Thyroid gland (tissue), 4 donors: Measurements from ENCODE around the gene DIPK2A.

Experiments used
- POLR2A ChIP-seq, 2 donors: fragments of 450-650 bp; IDR thresholded peaks; one replicate each; pipeline ENCODE4 v1.6.1; 2017; ENCODE audit warnings: antibody characterized with exemption in 2 of 2, mild to moderate bottlenecking in 2 of 2, moderate library complexity in 1 of 2
- TF ChIP-seq, protein P1 (sequence below), 6 experiments: fragments of 200-600 bp in 3 of 6; fragments of 450-650 bp in 3 of 6; sonication (generic) in 3 of 6; IDR thresholded peaks; one replicate each; pipeline ENCODE4 v1.5.1; 2016 to 2019; ENCODE audit warnings: antibody characterized with exemption in 6 of 6, mild to moderate bottlenecking in 2 of 6, inconsistent platforms in 1 of 6, moderate library complexity in 1 of 6

DNA sequence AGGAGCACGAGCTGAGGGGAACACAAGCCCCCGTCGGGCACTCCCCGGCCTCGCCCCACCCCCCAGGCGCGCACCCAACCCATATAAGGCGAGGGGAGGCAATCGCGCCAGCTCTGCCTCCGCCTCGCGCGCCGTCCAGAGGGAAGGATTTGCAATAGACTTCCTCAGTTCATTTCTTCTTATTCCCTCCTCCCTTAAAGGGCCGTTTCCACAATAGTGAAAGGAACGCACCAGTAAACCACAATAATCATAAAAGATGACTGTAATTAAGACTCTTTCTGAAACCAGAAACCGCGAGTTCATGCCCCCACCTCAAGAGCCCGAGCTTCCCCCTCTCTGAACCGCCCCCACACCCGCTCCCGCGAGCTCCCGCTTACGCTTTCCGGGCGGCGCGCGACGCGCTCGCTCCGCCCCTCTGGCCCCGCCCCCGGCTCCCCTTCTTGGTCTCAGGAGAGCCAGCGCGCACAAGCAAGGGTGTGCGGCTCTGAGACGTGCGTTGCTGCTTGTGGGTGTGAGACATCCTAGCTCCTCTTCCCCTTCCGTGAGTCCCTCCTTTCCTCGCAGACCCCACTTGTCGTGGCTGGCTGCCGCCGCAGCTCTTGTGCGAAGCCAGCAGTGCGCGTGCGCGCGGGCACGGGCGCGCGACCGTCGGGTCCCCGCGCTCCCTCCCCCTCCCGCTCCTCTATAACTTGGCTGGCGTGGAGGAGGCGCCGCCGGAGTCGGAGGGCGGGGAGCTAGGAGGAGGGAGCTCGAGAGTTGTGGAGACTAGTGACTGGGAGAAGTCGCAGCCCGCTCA lies at the start of gene DIPK2A:
- TF ChIP-seq, protein P1, sequence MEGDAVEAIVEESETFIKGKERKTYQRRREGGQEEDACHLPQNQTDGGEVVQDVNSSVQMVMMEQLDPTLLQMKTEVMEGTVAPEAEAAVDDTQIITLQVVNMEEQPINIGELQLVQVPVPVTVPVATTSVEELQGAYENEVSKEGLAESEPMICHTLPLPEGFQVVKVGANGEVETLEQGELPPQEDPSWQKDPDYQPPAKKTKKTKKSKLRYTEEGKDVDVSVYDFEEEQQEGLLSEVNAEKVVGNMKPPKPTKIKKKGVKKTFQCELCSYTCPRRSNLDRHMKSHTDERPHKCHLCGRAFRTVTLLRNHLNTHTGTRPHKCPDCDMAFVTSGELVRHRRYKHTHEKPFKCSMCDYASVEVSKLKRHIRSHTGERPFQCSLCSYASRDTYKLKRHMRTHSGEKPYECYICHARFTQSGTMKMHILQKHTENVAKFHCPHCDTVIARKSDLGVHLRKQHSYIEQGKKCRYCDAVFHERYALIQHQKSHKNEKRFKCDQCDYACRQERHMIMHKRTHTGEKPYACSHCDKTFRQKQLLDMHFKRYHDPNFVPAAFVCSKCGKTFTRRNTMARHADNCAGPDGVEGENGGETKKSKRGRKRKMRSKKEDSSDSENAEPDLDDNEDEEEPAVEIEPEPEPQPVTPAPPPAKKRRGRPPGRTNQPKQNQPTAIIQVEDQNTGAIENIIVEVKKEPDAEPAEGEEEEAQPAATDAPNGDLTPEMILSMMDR (IDR thresholded peaks at IDR 0.05), result no peak
- peak; percentile 93 to 99 for TF ChIP-seq POLR2A (IDR thresholded peaks at IDR 0.05)
